ENCODE results near the gene SLC22A3. TPM values are rescaled to one million over a fixed set of nuclear protein-coding genes. Genes with fewer than 3 reads are reported as not detected.
"Not testable (repeated sequence)": the region's sequence is repeated elsewhere in the genome, so short reads cannot be mapped to it uniquely, and the experiment has no call there.

The SLC22A3 gene
- total RNA-seq, 1 donor from 2014 or later = 4.2 TPM

- no peak for TF ChIP-seq CTCF (conservative IDR thresholded peaks at IDR 0.05; ENCODE audit: low read depth, low read length)
- DNase-seq (ENCODE audit: low read depth) = no peak
- H3K4me3 ChIP-seq (ENCODE audit: low read depth, low read length) = no peak overlapping the region
Observed at GRCh38 chr6:160439751-160440150, 91.6 kb downstream of the SLC22A3 start.

GRCh38 chr6:160442151-160442550, 94.0 kb downstream of the SLC22A3 start:
- no peak for DNase-seq (ENCODE audit: low read depth)
- no peak overlapping the region for H3K4me3 ChIP-seq (ENCODE audit: low read depth, low read length)
- no peak for TF ChIP-seq CTCF (conservative IDR thresholded peaks at IDR 0.05; ENCODE audit: low read depth, low read length)

- no peak for TF ChIP-seq CTCF (conservative IDR thresholded peaks at IDR 0.05; ENCODE audit: low read depth, low read length)
- H3K4me3 ChIP-seq (ENCODE audit: low read depth, low read length) = no peak overlapping the region
- DNase-seq (ENCODE audit: low read depth) = no peak
Observed at GRCh38 chr6:160445130-160445529, 97.0 kb downstream of the SLC22A3 start.

GRCh38 chr6:160447350-160447749, 99.2 kb downstream of the SLC22A3 start:
- H3K4me3 ChIP-seq (ENCODE audit: low read depth, low read length) = no peak overlapping the region
- no peak for TF ChIP-seq CTCF (conservative IDR thresholded peaks at IDR 0.05; ENCODE audit: low read depth, low read length)
- DNase-seq (ENCODE audit: low read depth) = no peak

- not testable (repeated sequence) for DNase-seq (ENCODE audit: low read depth); H3K4me3 ChIP-seq (ENCODE audit: low read depth, low read length)
Observed at GRCh38 chr6:160449787-160450186, 101.6 kb downstream of the SLC22A3 start.

GRCh38 chr6:160450849-160451248, 102.7 kb downstream of the SLC22A3 start:
- DNase-seq (ENCODE audit: low read depth) = no peak
- no peak for TF ChIP-seq CTCF (conservative IDR thresholded peaks at IDR 0.05; ENCODE audit: low read depth, low read length)

GRCh38 chr6:160454303-160454702, 106.1 kb downstream of the SLC22A3 start:
- TF ChIP-seq CTCF (conservative IDR thresholded peaks at IDR 0.05; ENCODE audit: low read depth, low read length) = no peak
- no peak overlapping the region for H3K4me3 ChIP-seq (ENCODE audit: low read depth, low read length)
- DNase-seq (ENCODE audit: low read depth) = no peak

More at GRCh38 chr6:160450849-160451248, 102.7 kb downstream of the SLC22A3 start:
- H3K4me3 ChIP-seq (ENCODE audit: low read depth, low read length) = no peak overlapping the region

GRCh38 chr6:160455081-160455480, 106.9 kb downstream of the SLC22A3 start:
- TF ChIP-seq CTCF (conservative IDR thresholded peaks at IDR 0.05; ENCODE audit: low read depth, low read length) = no peak
- no peak overlapping the region for H3K4me3 ChIP-seq (ENCODE audit: low read depth, low read length)
- DNase-seq (ENCODE audit: low read depth) = no peak

Data from epithelial cell of proximal tubule (primary cell).